Spinal cord (tissue), 10 donors: ENCODE measurements around the gene CD244. TPM values are rescaled to one million over a fixed set of nuclear protein-coding genes. Genes with fewer than 3 reads are reported as not detected.

ENCODE experiments used
- DNase-seq, 6 donors: peaks; one replicate each; pipeline versions ENCODE4 v3.0.0 to v3.0.0-alpha.2; 2013 to 2015; ENCODE audit warnings: low spot score in 6 of 6, low read depth in 4 of 6
- H3K27ac ChIP-seq: one replicate; pipeline ENCODE4 v1.5.1; 2013; ENCODE audit warnings: low read depth, low read length, control low read depth
- H3K27me3 ChIP-seq: one replicate; pipeline ENCODE4 v1.6.1; 2013; ENCODE audit warnings: low read length; ENCODE audit not compliant: control insufficient read depth, insufficient read depth
- H3K36me3 ChIP-seq: one replicate; pipeline ENCODE4 v1.6.1; 2013; ENCODE audit warnings: low read length; ENCODE audit not compliant: control insufficient read depth, insufficient read depth
- H3K4me1 ChIP-seq: one replicate; pipeline ENCODE4 v1.6.1; 2013; ENCODE audit warnings: low read length; ENCODE audit not compliant: control insufficient read depth, insufficient read depth
- H3K4me3 ChIP-seq: one replicate; pipeline ENCODE4 v1.5.1; 2013; ENCODE audit warnings: low read depth, low read length, control low read depth
- H3K9me3 ChIP-seq: one replicate; pipeline ENCODE4 v1.6.1; 2013; ENCODE audit warnings: low read length; ENCODE audit not compliant: control insufficient read depth, insufficient read depth
- WGBS: methylation state at CpG from one replicate; pipeline ENCODE4 v1.1.5; 2013; ENCODE audit warnings: missing lambda C conversion rate; ENCODE audit not compliant: insufficient coverage; 5-methylcytosine and 5-hydroxymethylcytosine counted together
- polyA plus RNA-seq, 2 donors: library from polyadenylated mRNA; unstranded; fragments of 120-200 nt; gene quantifications; one replicate each; pipeline ENCODE4 v1.2.1, GENCODE V29; 2013; ENCODE audit not compliant: insufficient read length in 2 of 2
- total RNA-seq, 2 donors: library from RNA; depleted of rRNA in 1 of 2; stranded (reverse); fragments of 120-200 nt in 1 of 2; fragments of >200 nt in 1 of 2; gene quantifications; one replicate each; pipeline versions ENCODE4 v1.2.3 to v1.2.4, GENCODE V29; 2013 to 2014
- donor health status: healthy.

The CD244 gene
- total and polyA plus RNA-seq, 4 donors: 0.11 to 0.69 TPM; not detected in 2

DNA sequence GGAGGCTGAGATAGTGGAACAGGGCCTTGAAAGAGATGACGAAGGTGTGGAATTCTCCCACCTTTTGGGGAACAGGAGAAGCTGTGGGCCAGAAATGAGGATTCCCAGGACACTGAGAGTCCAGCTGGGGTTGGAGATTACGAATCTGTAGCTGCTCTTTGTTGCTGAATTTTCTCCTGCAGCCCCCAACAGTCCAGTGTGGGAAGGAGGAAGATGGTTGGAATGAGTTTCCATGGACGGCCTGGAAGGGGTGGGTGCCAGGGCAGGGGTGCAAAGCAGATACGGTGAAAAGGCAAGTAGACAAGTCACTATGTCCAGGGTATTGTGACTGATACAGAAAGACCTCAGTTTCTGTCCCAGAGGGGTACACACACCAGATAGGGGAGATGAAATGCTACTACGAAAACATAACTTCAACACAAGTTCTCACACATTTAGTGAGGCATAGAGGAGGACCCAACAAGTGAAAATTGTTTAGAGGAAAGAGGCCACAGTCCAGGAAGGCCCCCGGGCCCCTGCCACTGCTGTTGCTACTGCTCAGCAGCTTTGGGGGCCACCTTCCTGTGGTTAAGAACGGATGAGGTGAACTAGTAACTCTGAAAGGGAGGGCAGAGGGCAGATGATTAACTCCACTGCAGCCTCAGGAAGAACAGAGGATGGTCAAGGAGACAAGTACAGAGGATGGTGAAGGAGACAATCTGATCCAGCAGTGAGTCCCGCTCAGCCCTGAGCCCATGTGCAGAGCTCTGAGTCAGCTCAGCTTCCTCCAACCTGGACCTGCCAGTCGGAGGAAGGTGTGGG, 7.3 kb downstream of the CD244 start:
- Histone ChIP-seq H3K4me1 (no peaks in the 10 kb centered on the region), H3K27ac (no peak overlapping the region), H3K27me3 (no peaks in the 10 kb centered on the region), H3K4me3 (no peak overlapping the region), H3K9me3 (no peaks in the 10 kb centered on the region), H3K36me3 (no peaks in the 10 kb centered on the region)
- WGBS: 75% methylated on average over 8 of the region's 9 CpGs
- DNase-seq: no peak

DNA sequence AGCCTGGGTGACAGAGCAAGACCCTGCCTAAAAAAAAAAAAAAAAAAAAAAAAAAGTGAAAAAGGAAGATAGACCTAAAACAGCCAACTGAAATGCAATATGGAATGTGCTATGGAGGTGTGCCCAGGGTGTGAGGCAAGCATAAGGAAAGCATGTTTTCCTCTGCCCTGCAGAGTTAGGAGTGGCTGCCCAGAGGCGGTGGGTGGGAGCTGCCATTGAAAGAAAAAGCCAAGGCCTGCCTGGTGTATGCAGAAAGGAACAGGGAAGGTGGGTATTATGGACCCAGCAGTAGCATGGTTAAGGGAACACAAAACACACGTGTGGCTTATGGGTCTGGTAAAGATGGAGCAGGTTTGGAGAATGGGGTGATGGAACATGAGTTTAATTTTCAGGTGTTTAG, 8.9 kb downstream of the CD244 start:
- H3K4me1 ChIP-seq: no peaks in the 10 kb centered on the region
- H3K4me3 ChIP-seq: no peak overlapping the region
- no peaks in the 10 kb centered on the region for H3K9me3 ChIP-seq
- no peaks in the 10 kb centered on the region for H3K36me3 ChIP-seq
- no peak for DNase-seq
- H3K27ac ChIP-seq: no peak overlapping the region
- no peaks in the 10 kb centered on the region for H3K27me3 ChIP-seq
- WGBS: 91% methylated on average over 1 of the region's 2 CpGs

DNA sequence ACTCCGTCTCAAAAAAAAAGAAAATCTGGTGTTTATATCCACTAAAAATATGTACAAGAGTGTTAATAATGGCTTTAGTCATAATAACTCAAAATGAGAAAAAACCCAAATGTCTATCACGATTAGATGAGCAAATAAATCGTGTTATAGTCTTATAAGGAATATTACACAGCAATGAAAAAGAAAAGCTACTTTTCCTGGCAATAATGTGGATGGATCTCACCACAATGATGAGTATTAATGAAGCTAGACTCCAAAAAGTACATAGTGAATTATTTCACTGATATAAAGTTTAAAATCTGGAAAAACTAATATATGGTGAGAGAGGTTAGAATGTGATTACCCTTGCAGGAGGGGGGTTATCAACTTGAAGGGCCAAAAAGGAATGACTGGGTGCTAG, 9.7 kb downstream of the CD244 start:
- Histone ChIP-seq H3K36me3 (no peaks in the 10 kb centered on the region), H3K27me3 (no peaks in the 10 kb centered on the region), H3K9me3 (no peaks in the 10 kb centered on the region), H3K4me3 (no peak overlapping the region), H3K4me1 (no peaks in the 10 kb centered on the region), H3K27ac (no peak overlapping the region)
- no CpG with 5 or more reads among the region's 3 CpGs for WGBS
- no peak for DNase-seq

DNA sequence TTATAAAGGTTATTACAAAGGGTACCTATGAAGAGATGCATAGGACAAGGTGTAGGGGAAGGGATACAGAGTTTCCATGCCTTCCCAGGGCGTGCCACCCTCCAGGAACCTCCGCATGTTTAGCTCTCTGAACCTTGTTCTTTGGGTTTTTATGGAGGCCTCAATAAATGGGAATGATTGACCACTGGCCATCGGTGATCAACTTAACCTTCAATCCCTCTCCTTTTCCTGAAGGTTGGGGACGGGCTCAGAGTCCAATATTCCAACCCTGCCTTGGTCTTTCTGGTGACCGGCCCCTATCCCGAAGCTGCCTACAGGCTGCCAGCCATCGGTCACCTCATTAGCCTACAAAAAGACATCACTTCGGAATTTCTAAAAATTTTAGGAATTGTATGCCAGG, 11.7 kb downstream of the CD244 start:
- H3K4me1 ChIP-seq: no peaks in the 10 kb centered on the region
- 85% methylated on average over 4 of the region's 8 CpGs for WGBS
- no peak overlapping the region for H3K4me3 ChIP-seq
- H3K36me3 ChIP-seq: no peaks in the 10 kb centered on the region
- no peaks in the 10 kb centered on the region for H3K27me3 ChIP-seq
- no peak for DNase-seq
- H3K9me3 ChIP-seq: no peaks in the 10 kb centered on the region
- H3K27ac ChIP-seq: no peak overlapping the region

DNA sequence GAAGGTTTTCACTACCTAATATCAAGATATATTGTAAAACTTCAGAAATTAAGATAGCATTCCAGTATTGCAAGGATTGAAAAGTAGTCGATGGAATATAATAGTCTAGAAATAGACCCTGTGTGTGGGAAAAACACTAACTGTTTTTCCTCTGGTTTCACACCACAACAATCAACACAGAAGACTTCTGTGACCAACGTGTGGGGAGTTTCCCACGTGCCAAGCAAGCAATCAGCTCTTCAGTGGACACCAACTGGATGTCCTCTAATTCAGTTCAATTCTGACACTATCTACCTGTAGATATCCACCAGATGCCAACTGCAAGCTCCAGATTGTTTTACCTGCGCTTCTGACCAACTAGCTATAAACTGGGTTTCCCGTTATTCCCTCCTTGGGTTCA, 12.1 kb downstream of the CD244 start:
- H3K36me3 ChIP-seq: no peaks in the 10 kb centered on the region
- H3K9me3 ChIP-seq: no peaks in the 10 kb centered on the region
- H3K4me1 ChIP-seq: no peaks in the 10 kb centered on the region
- no peak overlapping the region for H3K27ac ChIP-seq
- H3K4me3 ChIP-seq: no peak overlapping the region
- 76% methylated on average over 3 of the region's 5 CpGs for WGBS
- DNase-seq: no peak
- H3K27me3 ChIP-seq: no peaks in the 10 kb centered on the region

DNA sequence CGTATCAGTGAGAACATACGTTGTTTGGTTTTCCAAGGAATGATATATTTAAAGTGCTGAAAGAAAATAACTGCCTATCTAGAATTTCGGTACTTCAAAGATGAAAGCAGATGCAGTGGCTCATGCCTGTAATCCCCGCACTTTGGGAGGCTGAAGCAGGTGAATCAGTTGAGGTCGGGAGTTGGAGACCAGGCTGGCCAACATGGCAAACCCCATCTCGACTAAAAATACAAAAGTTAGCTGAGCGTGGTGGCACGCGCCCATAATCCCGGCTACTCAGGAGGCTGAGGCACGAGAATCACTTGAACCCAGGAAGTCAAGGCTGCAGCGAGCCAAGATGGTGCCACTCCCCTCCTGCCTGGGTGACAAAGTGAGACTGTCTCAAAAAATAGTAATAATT, 16.4 kb downstream of the CD244 start:
- H3K27me3 ChIP-seq: no peaks in the 10 kb centered on the region
- no peak overlapping the region for H3K4me3 ChIP-seq
- H3K9me3 ChIP-seq: no peaks in the 10 kb centered on the region
- no peaks in the 10 kb centered on the region for H3K4me1 ChIP-seq
- DNase-seq: no peak
- no peaks in the 10 kb centered on the region for H3K36me3 ChIP-seq
- WGBS: 97% methylated on average over 9 of the region's 12 CpGs
- no peak overlapping the region for H3K27ac ChIP-seq

DNA sequence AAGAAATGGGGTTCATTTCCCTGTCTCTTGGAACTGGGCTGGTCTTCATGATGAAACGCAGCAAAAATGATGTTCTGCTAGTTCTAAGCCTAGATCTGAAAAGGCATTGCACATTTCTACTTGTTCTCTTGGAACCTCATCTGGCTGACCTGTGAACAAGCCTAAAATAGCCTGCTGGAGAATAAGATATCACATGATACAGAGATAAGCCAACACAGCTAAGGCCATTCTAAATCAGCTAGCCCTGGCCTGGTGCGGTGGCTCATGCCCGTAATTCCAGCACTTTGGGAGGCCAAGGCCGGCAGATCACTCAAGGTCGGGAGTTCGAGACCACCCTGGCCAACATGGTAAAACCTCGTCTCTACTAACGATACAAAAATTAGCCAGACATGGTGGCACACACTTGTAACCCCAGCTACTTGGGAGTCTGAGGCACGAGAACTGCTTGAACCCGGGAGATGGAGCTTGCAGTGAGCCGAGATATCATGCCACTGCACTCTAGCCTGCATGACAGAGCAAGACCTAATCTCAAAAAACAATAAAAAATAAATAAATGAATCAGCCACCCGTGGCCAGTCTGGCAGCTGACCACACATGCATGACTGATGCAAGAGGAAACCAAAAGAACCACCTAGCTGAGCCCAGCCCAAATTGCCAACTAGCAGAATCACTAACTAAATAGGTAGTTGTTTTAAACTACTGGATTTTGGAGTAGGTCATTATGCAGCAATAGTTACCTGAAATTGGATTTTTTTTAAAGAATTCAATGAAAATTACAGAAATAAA, 18.0 kb downstream of the CD244 start:
- no peaks in the 10 kb centered on the region for H3K36me3 ChIP-seq
- no peak overlapping the region for H3K27ac ChIP-seq
- no peak overlapping the region for H3K4me3 ChIP-seq
- H3K27me3 ChIP-seq: no peaks in the 10 kb centered on the region
- 94% methylated on average over 10 of the region's 12 CpGs for WGBS
- no peaks in the 10 kb centered on the region for H3K4me1 ChIP-seq
- no peak for DNase-seq
- H3K9me3 ChIP-seq: no peaks in the 10 kb centered on the region

DNA sequence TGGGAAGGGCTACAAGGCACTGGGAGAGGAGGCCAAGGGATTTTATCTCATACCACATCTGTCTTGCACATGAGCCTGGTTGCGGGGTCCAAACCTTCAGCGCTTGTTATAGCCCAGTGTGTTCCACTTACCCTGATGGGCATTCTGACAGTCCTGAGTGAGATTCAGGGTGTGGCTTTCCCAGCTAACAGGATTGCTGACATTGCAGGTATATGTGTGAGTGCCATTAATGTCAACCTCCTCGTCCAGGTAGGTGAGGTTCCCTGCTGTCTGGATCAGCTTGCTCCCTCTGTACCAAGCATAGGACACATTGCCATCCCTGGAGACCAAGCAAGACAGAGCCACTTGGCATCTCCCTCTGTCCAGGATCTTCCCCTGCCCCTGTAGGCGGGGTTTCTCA, 21.6 kb downstream of the CD244 start:
- H3K4me1 ChIP-seq: peaks cover 22% of the 10 kb centered on the region
- 100% methylated on average over 3 of the region's 4 CpGs for WGBS
- H3K27ac ChIP-seq: no peak overlapping the region
- no peak overlapping the region for H3K4me3 ChIP-seq
- H3K9me3 ChIP-seq: no peaks in the 10 kb centered on the region
- H3K27me3 ChIP-seq: no peaks in the 10 kb centered on the region
- DNase-seq: no peak
- H3K36me3 ChIP-seq: no peaks in the 10 kb centered on the region

DNA sequence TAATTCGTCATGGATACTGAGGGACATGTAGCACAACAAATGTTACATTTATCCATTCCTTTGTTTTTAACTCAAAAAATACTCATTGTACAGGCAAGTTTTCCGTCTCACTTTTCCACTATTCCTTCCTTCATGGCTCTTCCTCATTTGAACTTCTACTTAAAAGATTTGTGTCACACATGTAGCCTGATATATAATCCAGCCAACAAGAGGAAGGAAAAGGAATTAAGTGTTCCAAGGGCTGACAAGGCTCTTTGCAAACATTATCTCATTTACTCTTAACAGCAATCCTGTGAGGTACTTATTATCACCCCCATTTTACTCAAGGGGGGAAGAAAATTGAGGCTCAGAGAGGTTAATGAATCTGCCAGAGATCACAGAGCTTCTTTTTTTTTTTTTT, 22.9 kb downstream of the CD244 start:
- no peak for DNase-seq
- no peaks in the 10 kb centered on the region for H3K36me3 ChIP-seq
- 100% methylated on average over 1 of the region's 2 CpGs for WGBS
- no peak overlapping the region for H3K4me3 ChIP-seq
- H3K27ac ChIP-seq: no peak overlapping the region
- H3K27me3 ChIP-seq: no peaks in the 10 kb centered on the region
- no peaks in the 10 kb centered on the region for H3K9me3 ChIP-seq
- H3K4me1 ChIP-seq: peaks cover 22% of the 10 kb centered on the region

DNA sequence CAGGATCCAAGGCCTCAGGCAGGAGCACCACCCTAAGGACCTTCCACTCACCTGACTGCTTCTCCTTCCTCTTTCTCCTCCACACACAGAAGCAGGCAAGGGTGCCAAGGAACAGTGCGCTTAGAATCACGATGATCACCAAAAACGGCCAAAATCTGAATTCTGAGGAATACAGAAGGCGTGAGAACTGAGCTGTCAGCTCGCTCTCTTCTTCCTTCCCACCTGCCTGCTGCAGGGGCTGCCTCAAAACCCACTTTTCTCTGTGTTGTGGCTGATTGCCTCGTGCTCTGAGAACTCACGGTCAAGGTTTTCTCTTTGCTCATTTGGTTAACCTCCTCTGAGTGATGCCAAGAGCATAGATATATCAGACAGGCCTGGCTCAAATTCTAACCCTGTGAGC, 23.8 kb downstream of the CD244 start:
- DNase-seq: no peak
- peaks cover 22% of the 10 kb centered on the region for H3K4me1 ChIP-seq
- WGBS: 89% methylated on average over 6 of the region's 7 CpGs
- H3K9me3 ChIP-seq: no peaks in the 10 kb centered on the region
- H3K4me3 ChIP-seq: no peak overlapping the region
- no peaks in the 10 kb centered on the region for H3K27me3 ChIP-seq
- H3K27ac ChIP-seq: no peak overlapping the region
- H3K36me3 ChIP-seq: no peaks in the 10 kb centered on the region
